ENCODE measurements around the gene MMP11. TPM values are rescaled to one million over a fixed set of nuclear protein-coding genes. Genes with fewer than 3 reads are reported as not detected.
A peak's percentile ranks its signal among the peaks of the same experiment; 100 is the strongest.

MMP11 gene
- total and polyA plus RNA-seq, 2 of the 13 experiments (the other 11 are each of a cell fraction or from before 2014, with no cell fraction given) = 8.9 to 28.6 TPM

- WGBS (ENCODE audit: low lambda C conversion rate) = 90% methylated on average over 2 of the region's 10 CpGs
- peaks cover 3% of the 10 kb centered on the region; the same call in 1 of the 2 replicates for H3K4me1 ChIP-seq (ENCODE audit: insufficient read depth, low read length)
- DNase-seq (ENCODE audit: low spot score) (no peak), FAIRE-seq (no peak), ATAC-seq (no peak)
- no peak overlapping the region for H2AFZ ChIP-seq (ENCODE audit: low read length)
- no peak overlapping the region for H3K4me3 ChIP-seq (replicated peaks in 1 of 3; ENCODE audit: insufficient read depth in 1 of 3, low read depth in 2 of 3, low read length in 3 of 3)
- H3K36me3 ChIP-seq (replicated peaks in 1 of 2; ENCODE audit: control insufficient read depth in 1 of 2, insufficient read depth in 2 of 2, low read length in 2 of 2) = peaks cover 47 to 81% of the 10 kb centered on the region in 2 experiments; a peak in 4 of 5 replicates
- CTCF ChIA-PET (ENCODE audit: low intra/inter-chr PET ratio, low total read pairs) = no interaction called here
- no peaks in the 10 kb centered on the region for H3K9me3 ChIP-seq (ENCODE audit: low read length)
- H3K27me3 ChIP-seq (ENCODE audit: control insufficient read depth in 1 of 2, insufficient read depth in 2 of 2, low read length in 2 of 2) = no peaks in the 10 kb centered on the region
- H3K9ac ChIP-seq (ENCODE audit: insufficient read depth, low read depth, low read length) = no peak overlapping the region
- H4K20me1 ChIP-seq (ENCODE audit: insufficient read depth, low read length) = no peaks in the 10 kb centered on the region
- no peak overlapping the region for H3K4me2 ChIP-seq (ENCODE audit: low read depth, low read length)
- H3K79me2 ChIP-seq (ENCODE audit: insufficient read depth, low read length) = no peaks in the 10 kb centered on the region
- POLR2A ChIA-PET = no interaction called here
- intact Hi-C loops (cut with micrococcal nuclease; ENCODE audit: unreplicated experiment) = no loop called here
- no peak overlapping the region for H3K27ac ChIP-seq (ENCODE audit: extremely low read length, insufficient read depth, low read length)
- TF ChIP-seq AGO2 (optimal IDR thresholded peaks at IDR 0.05; ENCODE audit: low read depth, low read length) (peak; percentile 45), ZNF780A (CRISPR knock-in tag; IDR thresholded peaks at IDR 0.05) (no peak)
- in situ Hi-C loops (cut with HindIII; ENCODE audit: extremely low pct_ligation_motif_present, low pct_unique_long_range_greater_than_20kb) = loop anchor here (25.0 kb wide), 1 partner anchor 219 kb away; no protein-coding TSS in a partner anchor
- no TSS peak for BruUV-seq (replicated peaks)
These were observed 59.1 kb downstream of the MMP11 start for GRCh38 chr22:23831781-23832180.

GRCh38 chr22:23832226-23833016 lies 59.8 kb downstream of the MMP11 start:
- H3K4me3 ChIP-seq (replicated peaks in 1 of 3; ENCODE audit: insufficient read depth in 1 of 3, low read depth in 2 of 3, low read length in 3 of 3) = no peak overlapping the region
- H3K4me2 ChIP-seq (ENCODE audit: low read depth, low read length) = no peak overlapping the region
- no peak for DNase-seq (ENCODE audit: low spot score)
- no peak overlapping the region for H3K27ac ChIP-seq (ENCODE audit: extremely low read length, insufficient read depth, low read length)
- H3K4me1 ChIP-seq (ENCODE audit: insufficient read depth, low read length) = no peaks in the 10 kb centered on the region
- no peak overlapping the region for H3K9ac ChIP-seq (ENCODE audit: insufficient read depth, low read depth, low read length)
- FAIRE-seq = no peak
- no peak overlapping the region for H2AFZ ChIP-seq (ENCODE audit: low read length)
- intact Hi-C loops (cut with micrococcal nuclease; ENCODE audit: unreplicated experiment) = no loop called here
- H3K79me2 ChIP-seq (ENCODE audit: insufficient read depth, low read length) = no peaks in the 10 kb centered on the region
- no peaks in the 10 kb centered on the region for H3K27me3 ChIP-seq (ENCODE audit: control insufficient read depth in 1 of 2, insufficient read depth in 2 of 2, low read length in 2 of 2)
- H3K9me3 ChIP-seq (ENCODE audit: low read length) = no peaks in the 10 kb centered on the region
- no peak for ATAC-seq
- WGBS (ENCODE audit: low lambda C conversion rate) = 85% methylated on average over 9 of the region's 11 CpGs
- in situ Hi-C loops (cut with HindIII; ENCODE audit: extremely low pct_ligation_motif_present, low pct_unique_long_range_greater_than_20kb) = loop anchor here (25.0 kb wide), 1 partner anchor 220 kb away; no protein-coding TSS in a partner anchor
- ChIA-PET POLR2A (no interaction called here), CTCF (ENCODE audit: low intra/inter-chr PET ratio, low total read pairs) (no interaction called here)
- H3K36me3 ChIP-seq (replicated peaks in 1 of 2; ENCODE audit: control insufficient read depth in 1 of 2, insufficient read depth in 2 of 2, low read length in 2 of 2) = peaks cover 41 to 75% of the 10 kb centered on the region in 2 experiments; a peak in 4 of 5 replicates
- BruUV-seq (replicated peaks) = no TSS peak
- H4K20me1 ChIP-seq (ENCODE audit: insufficient read depth, low read length) = no peaks in the 10 kb centered on the region
- no peak for TF ChIP-seq AKAP8 (CRISPR knock-in tag; IDR thresholded peaks at IDR 0.05)
- TF ChIP-seq ZSCAN12 (CRISPR knock-in tag; IDR thresholded peaks at IDR 0.05) = no peak
- no peak for TF ChIP-seq ERF (CRISPR knock-in tag; IDR thresholded peaks at IDR 0.05)
- TF ChIP-seq SATB2 (CRISPR knock-in tag; IDR thresholded peaks at IDR 0.05) = no peak
- no peak for TF ChIP-seq NFIC (IDR thresholded peaks at IDR 0.05; ENCODE audit: low read length)
- no peak for TF ChIP-seq KLF16 (CRISPR knock-in tag; IDR thresholded peaks at IDR 0.05)
- no peak for TF ChIP-seq FOXM1 (CRISPR knock-in tag; IDR thresholded peaks at IDR 0.05)
- TF ChIP-seq CEBPG (CRISPR knock-in tag; IDR thresholded peaks at IDR 0.05) = no peak
- no peak for TF ChIP-seq RNF2 (conservative IDR thresholded peaks at IDR 0.05; ENCODE audit: low read depth)
- no peak for TF ChIP-seq KLF15 (CRISPR knock-in tag; IDR thresholded peaks at IDR 0.05; ENCODE audit: borderline replicate concordance)
- TF ChIP-seq, protein P1, sequence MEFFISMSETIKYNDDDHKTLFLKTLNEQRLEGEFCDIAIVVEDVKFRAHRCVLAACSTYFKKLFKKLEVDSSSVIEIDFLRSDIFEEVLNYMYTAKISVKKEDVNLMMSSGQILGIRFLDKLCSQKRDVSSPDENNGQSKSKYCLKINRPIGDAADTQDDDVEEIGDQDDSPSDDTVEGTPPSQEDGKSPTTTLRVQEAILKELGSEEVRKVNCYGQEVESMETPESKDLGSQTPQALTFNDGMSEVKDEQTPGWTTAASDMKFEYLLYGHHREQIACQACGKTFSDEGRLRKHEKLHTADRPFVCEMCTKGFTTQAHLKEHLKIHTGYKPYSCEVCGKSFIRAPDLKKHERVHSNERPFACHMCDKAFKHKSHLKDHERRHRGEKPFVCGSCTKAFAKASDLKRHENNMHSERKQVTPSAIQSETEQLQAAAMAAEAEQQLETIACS (CRISPR knock-in tag; IDR thresholded peaks at IDR 0.05) = no peak
- TF ChIP-seq ZNF703 (CRISPR knock-in tag; IDR thresholded peaks at IDR 0.05; ENCODE audit: borderline replicate concordance) = no peak
- TF ChIP-seq SP4 (CRISPR knock-in tag; IDR thresholded peaks at IDR 0.05) = no peak
- TF ChIP-seq SOX5 (CRISPR knock-in tag; IDR thresholded peaks at IDR 0.05; ENCODE audit: borderline replicate concordance) = no peak
- no peak for TF ChIP-seq THYN1 (CRISPR knock-in tag; IDR thresholded peaks at IDR 0.05; ENCODE audit: borderline replicate concordance, low read depth)
- TF ChIP-seq ZNF446 (CRISPR knock-in tag; IDR thresholded peaks at IDR 0.05) = no peak
- no peak for TF ChIP-seq EEA1 (CRISPR knock-in tag; IDR thresholded peaks at IDR 0.05; ENCODE audit: borderline replicate concordance)
- no peak for TF ChIP-seq NFE2L2 (IDR thresholded peaks at IDR 0.05; ENCODE audit: low read length)
